ENCODE measurements around the gene MICAL2. TPM values are rescaled to one million over a fixed set of nuclear protein-coding genes. Genes with fewer than 3 reads are reported as not detected.

MICAL2 gene
- total RNA-seq, 1 donor from 2014 or later: 4.4 TPM

GRCh38 chr11:12159351-12160099 lies 49.1 kb downstream of the MICAL2 start:
- no peaks in the 10 kb centered on the region for H3K27me3 Mint-ChIP-seq (ENCODE audit: unreplicated experiment)
- no peak for TF ChIP-seq CTCF (IDR thresholded peaks at IDR 0.05; ENCODE audit: partially characterized antibody, unreplicated experiment)
- no peaks in the 10 kb centered on the region for H3K36me3 Mint-ChIP-seq (ENCODE audit: unreplicated experiment)
- H3K27ac Mint-ChIP-seq (ENCODE audit: unreplicated experiment): no peak overlapping the region
- H3K9me3 Mint-ChIP-seq (ENCODE audit: unreplicated experiment): peaks cover 5% of the 10 kb centered on the region
- DNase-seq: no peak
- peaks cover 6% of the 10 kb centered on the region for H3K4me1 Mint-ChIP-seq (ENCODE audit: low read depth, unreplicated experiment)
- no peak overlapping the region for H3K4me3 Mint-ChIP-seq (ENCODE audit: unreplicated experiment)

- H3K27me3 Mint-ChIP-seq (ENCODE audit: unreplicated experiment): no peaks in the 10 kb centered on the region
- H3K9me3 Mint-ChIP-seq (ENCODE audit: unreplicated experiment): peaks cover 5% of the 10 kb centered on the region
- TF ChIP-seq CTCF (IDR thresholded peaks at IDR 0.05; ENCODE audit: partially characterized antibody, unreplicated experiment): no peak
- no peak for DNase-seq
- peaks cover 6% of the 10 kb centered on the region for H3K4me1 Mint-ChIP-seq (ENCODE audit: low read depth, unreplicated experiment)
- H3K4me3 Mint-ChIP-seq (ENCODE audit: unreplicated experiment): no peak overlapping the region
- H3K36me3 Mint-ChIP-seq (ENCODE audit: unreplicated experiment): no peaks in the 10 kb centered on the region
- H3K27ac Mint-ChIP-seq (ENCODE audit: unreplicated experiment): no peak overlapping the region
Measured at GRCh38 chr11:12160231-12160630, 49.8 kb downstream of the MICAL2 start.

- peak; percentile 48 for DNase-seq
- Mint-ChIP-seq H3K27ac (ENCODE audit: unreplicated experiment) (no peak overlapping the region), H3K9me3 (ENCODE audit: unreplicated experiment) (peaks cover 5% of the 10 kb centered on the region), H3K4me1 (ENCODE audit: low read depth, unreplicated experiment) (peaks cover 7% of the 10 kb centered on the region), H3K27me3 (ENCODE audit: unreplicated experiment) (no peaks in the 10 kb centered on the region), H3K4me3 (ENCODE audit: unreplicated experiment) (no peak overlapping the region), H3K36me3 (ENCODE audit: unreplicated experiment) (no peaks in the 10 kb centered on the region)
- no peak for TF ChIP-seq CTCF (IDR thresholded peaks at IDR 0.05; ENCODE audit: partially characterized antibody, unreplicated experiment)
Measured at GRCh38 chr11:12160680-12161079, 50.3 kb downstream of the MICAL2 start.

GRCh38 chr11:12161137-12161536 lies 50.7 kb downstream of the MICAL2 start:
- no peaks in the 10 kb centered on the region for H3K36me3 Mint-ChIP-seq (ENCODE audit: unreplicated experiment)
- no peak for TF ChIP-seq CTCF (IDR thresholded peaks at IDR 0.05; ENCODE audit: partially characterized antibody, unreplicated experiment)
- no peaks in the 10 kb centered on the region for H3K27me3 Mint-ChIP-seq (ENCODE audit: unreplicated experiment)
- no peak overlapping the region for H3K4me3 Mint-ChIP-seq (ENCODE audit: unreplicated experiment)
- H3K9me3 Mint-ChIP-seq (ENCODE audit: unreplicated experiment): peaks cover 3% of the 10 kb centered on the region
- H3K4me1 Mint-ChIP-seq (ENCODE audit: low read depth, unreplicated experiment): peaks cover 7% of the 10 kb centered on the region
- H3K27ac Mint-ChIP-seq (ENCODE audit: unreplicated experiment): no peak overlapping the region
- DNase-seq: no peak

- Mint-ChIP-seq H3K27ac (ENCODE audit: unreplicated experiment) (no peak overlapping the region), H3K27me3 (ENCODE audit: unreplicated experiment) (no peaks in the 10 kb centered on the region), H3K9me3 (ENCODE audit: unreplicated experiment) (peaks cover 1% of the 10 kb centered on the region), H3K4me3 (ENCODE audit: unreplicated experiment) (no peak overlapping the region), H3K36me3 (ENCODE audit: unreplicated experiment) (no peaks in the 10 kb centered on the region), H3K4me1 (ENCODE audit: low read depth, unreplicated experiment) (peaks cover 7% of the 10 kb centered on the region)
- no peak for TF ChIP-seq CTCF (IDR thresholded peaks at IDR 0.05; ENCODE audit: partially characterized antibody, unreplicated experiment)
- no peak for DNase-seq
Measured at GRCh38 chr11:12161603-12162350, 51.4 kb downstream of the MICAL2 start.

Measured in glutamatergic neuron (in vitro differentiated cells).